ENCODE data around the gene FOCAD. TPM values are rescaled to one million over a fixed set of nuclear protein-coding genes. Genes with fewer than 3 reads are reported as not detected.

Gene FOCAD
- total and polyA plus RNA-seq, 10 of the 15 experiments (the other 5 are each of a cell fraction or from before 2014, with no cell fraction given), result 13.7 to 93.0 (median 41.8) TPM

- TF ChIP-seq, protein P1, sequence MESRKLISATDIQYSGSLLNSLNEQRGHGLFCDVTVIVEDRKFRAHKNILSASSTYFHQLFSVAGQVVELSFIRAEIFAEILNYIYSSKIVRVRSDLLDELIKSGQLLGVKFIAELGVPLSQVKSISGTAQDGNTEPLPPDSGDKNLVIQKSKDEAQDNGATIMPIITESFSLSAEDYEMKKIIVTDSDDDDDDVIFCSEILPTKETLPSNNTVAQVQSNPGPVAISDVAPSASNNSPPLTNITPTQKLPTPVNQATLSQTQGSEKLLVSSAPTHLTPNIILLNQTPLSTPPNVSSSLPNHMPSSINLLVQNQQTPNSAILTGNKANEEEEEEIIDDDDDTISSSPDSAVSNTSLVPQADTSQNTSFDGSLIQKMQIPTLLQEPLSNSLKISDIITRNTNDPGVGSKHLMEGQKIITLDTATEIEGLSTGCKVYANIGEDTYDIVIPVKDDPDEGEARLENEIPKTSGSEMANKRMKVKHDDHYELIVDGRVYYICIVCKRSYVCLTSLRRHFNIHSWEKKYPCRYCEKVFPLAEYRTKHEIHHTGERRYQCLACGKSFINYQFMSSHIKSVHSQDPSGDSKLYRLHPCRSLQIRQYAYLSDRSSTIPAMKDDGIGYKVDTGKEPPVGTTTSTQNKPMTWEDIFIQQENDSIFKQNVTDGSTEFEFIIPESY (IDR thresholded peaks at IDR 0.05), result no peak
- TF ChIP-seq, protein P2, sequence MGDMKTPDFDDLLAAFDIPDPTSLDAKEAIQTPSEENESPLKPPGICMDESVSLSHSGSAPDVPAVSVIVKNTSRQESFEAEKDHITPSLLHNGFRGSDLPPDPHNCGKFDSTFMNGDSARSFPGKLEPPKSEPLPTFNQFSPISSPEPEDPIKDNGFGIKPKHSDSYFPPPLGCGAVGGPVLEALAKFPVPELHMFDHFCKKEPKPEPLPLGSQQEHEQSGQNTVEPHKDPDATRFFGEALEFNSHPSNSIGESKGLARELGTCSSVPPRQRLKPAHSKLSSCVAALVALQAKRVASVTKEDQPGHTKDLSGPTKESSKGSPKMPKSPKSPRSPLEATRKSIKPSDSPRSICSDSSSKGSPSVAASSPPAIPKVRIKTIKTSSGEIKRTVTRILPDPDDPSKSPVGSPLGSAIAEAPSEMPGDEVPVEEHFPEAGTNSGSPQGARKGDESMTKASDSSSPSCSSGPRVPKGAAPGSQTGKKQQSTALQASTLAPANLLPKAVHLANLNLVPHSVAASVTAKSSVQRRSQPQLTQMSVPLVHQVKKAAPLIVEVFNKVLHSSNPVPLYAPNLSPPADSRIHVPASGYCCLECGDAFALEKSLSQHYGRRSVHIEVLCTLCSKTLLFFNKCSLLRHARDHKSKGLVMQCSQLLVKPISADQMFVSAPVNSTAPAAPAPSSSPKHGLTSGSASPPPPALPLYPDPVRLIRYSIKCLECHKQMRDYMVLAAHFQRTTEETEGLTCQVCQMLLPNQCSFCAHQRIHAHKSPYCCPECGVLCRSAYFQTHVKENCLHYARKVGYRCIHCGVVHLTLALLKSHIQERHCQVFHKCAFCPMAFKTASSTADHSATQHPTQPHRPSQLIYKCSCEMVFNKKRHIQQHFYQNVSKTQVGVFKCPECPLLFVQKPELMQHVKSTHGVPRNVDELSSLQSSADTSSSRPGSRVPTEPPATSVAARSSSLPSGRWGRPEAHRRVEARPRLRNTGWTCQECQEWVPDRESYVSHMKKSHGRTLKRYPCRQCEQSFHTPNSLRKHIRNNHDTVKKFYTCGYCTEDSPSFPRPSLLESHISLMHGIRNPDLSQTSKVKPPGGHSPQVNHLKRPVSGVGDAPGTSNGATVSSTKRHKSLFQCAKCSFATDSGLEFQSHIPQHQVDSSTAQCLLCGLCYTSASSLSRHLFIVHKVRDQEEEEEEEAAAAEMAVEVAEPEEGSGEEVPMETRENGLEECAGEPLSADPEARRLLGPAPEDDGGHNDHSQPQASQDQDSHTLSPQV (IDR thresholded peaks at IDR 0.05), result no peak
- TF ChIP-seq, protein P3, sequence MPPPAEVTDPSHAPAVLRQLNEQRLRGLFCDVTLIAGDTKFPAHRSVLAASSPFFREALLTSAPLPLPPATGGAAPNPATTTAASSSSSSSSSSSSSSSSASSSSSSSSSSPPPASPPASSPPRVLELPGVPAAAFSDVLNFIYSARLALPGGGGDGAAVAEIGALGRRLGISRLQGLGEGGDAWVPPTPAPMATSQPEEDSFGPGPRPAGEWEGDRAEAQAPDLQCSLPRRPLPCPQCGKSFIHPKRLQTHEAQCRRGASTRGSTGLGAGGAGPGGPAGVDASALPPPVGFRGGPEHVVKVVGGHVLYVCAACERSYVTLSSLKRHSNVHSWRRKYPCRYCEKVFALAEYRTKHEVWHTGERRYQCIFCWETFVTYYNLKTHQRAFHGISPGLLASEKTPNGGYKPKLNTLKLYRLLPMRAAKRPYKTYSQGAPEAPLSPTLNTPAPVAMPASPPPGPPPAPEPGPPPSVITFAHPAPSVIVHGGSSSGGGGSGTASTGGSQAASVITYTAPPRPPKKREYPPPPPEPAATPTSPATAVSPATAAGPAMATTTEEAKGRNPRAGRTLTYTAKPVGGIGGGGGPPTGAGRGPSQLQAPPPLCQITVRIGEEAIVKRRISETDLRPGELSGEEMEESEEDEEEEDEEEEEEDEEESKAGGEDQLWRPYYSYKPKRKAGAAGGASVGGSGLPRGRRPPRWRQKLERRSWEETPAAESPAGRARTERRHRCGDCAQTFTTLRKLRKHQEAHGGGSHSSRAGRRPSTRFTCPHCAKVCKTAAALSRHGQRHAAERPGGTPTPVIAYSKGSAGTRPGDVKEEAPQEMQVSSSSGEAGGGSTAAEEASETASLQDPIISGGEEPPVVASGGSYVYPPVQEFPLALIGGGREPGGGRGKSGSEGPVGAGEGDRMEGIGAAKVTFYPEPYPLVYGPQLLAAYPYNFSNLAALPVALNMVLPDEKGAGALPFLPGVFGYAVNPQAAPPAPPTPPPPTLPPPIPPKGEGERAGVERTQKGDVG (CRISPR knock-in tag; IDR thresholded peaks at IDR 0.05), result no peak
- TF ChIP-seq CHD1 (IDR thresholded peaks at IDR 0.05; ENCODE audit: low read depth, low read length) (no peak), MAX (IDR thresholded peaks at IDR 0.05; ENCODE audit: low read depth, low read length) (no peak), CHD4 (IDR thresholded peaks at IDR 0.05) (no peak), ZNF687 (IDR thresholded peaks at IDR 0.05) (no peak), ZNF622 (IDR thresholded peaks at IDR 0.05) (no peak)
- TF ChIP-seq, protein P4, sequence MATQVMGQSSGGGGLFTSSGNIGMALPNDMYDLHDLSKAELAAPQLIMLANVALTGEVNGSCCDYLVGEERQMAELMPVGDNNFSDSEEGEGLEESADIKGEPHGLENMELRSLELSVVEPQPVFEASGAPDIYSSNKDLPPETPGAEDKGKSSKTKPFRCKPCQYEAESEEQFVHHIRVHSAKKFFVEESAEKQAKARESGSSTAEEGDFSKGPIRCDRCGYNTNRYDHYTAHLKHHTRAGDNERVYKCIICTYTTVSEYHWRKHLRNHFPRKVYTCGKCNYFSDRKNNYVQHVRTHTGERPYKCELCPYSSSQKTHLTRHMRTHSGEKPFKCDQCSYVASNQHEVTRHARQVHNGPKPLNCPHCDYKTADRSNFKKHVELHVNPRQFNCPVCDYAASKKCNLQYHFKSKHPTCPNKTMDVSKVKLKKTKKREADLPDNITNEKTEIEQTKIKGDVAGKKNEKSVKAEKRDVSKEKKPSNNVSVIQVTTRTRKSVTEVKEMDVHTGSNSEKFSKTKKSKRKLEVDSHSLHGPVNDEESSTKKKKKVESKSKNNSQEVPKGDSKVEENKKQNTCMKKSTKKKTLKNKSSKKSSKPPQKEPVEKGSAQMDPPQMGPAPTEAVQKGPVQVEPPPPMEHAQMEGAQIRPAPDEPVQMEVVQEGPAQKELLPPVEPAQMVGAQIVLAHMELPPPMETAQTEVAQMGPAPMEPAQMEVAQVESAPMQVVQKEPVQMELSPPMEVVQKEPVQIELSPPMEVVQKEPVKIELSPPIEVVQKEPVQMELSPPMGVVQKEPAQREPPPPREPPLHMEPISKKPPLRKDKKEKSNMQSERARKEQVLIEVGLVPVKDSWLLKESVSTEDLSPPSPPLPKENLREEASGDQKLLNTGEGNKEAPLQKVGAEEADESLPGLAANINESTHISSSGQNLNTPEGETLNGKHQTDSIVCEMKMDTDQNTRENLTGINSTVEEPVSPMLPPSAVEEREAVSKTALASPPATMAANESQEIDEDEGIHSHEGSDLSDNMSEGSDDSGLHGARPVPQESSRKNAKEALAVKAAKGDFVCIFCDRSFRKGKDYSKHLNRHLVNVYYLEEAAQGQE (IDR thresholded peaks at IDR 0.05; ENCODE audit: low read depth, low read length), result no peak
These were observed 294.2 kb downstream of the FOCAD start (continued) for GRCh38 chr9:20978249-20978648.
